ENCODE measurements around the gene GCNT1.
"Not testable (repeated sequence)": the region's sequence is repeated elsewhere in the genome, so short reads cannot be mapped to it uniquely, and the experiment has no call there.

Gene GCNT1

GRCh38 chr9:76530458-76531110 is 71.6 kb downstream of the GCNT1 start:
- no peak for DNase-seq (ENCODE audit: low read depth, low spot score)
- Histone ChIP-seq H3K36me3 (ENCODE audit: insufficient read depth, low read length) (no peaks in the 10 kb centered on the region), H3K4me3 (no peak overlapping the region), H3K27ac (no peak overlapping the region), H3K9me3 (ENCODE audit: low read depth, low read length) (no peaks in the 10 kb centered on the region), H3K9ac (ENCODE audit: insufficient read length) (no peak overlapping the region)
- no peak for TF ChIP-seq FOXP2 (optimal IDR thresholded peaks at IDR 0.05; ENCODE audit: control extremely low read depth, extremely low read length, insufficient read depth)

GRCh38 chr9:76531231-76531780 is 72.3 kb downstream of the GCNT1 start:
- no peak overlapping the region for H3K9ac ChIP-seq (ENCODE audit: insufficient read length)
- no peak for DNase-seq (ENCODE audit: low read depth, low spot score)
- H3K4me3 ChIP-seq, result no peak overlapping the region
- TF ChIP-seq EZH2 (IDR thresholded peaks at IDR 0.05) (no peak), FOXP2 (optimal IDR thresholded peaks at IDR 0.05; ENCODE audit: control extremely low read depth, extremely low read length, insufficient read depth) (no peak), POLR2AphosphoS5 (IDR thresholded peaks at IDR 0.05; ENCODE audit: borderline replicate concordance, low read depth, low read length) (no peak)
- no peak overlapping the region for H3K27ac ChIP-seq
- H3K9me3 ChIP-seq (ENCODE audit: low read depth, low read length), result no peaks in the 10 kb centered on the region
- no peaks in the 10 kb centered on the region for H3K36me3 ChIP-seq (ENCODE audit: insufficient read depth, low read length)

GRCh38 chr9:76532877-76533276 is 73.9 kb downstream of the GCNT1 start:
- not testable (repeated sequence) for H3K4me3 ChIP-seq; DNase-seq (ENCODE audit: low read depth, low spot score); H3K9me3 ChIP-seq (ENCODE audit: low read depth, low read length); H3K36me3 ChIP-seq (ENCODE audit: insufficient read depth, low read length); H3K27ac ChIP-seq; H3K9ac ChIP-seq (ENCODE audit: insufficient read length)

GRCh38 chr9:76534026-76534425 is 75.0 kb downstream of the GCNT1 start:
- TF ChIP-seq POLR2AphosphoS5 (IDR thresholded peaks at IDR 0.05; ENCODE audit: borderline replicate concordance, low read depth, low read length) (no peak), FOXP2 (optimal IDR thresholded peaks at IDR 0.05; ENCODE audit: control extremely low read depth, extremely low read length, insufficient read depth) (no peak), EZH2 (IDR thresholded peaks at IDR 0.05) (no peak)
- Histone ChIP-seq H3K9ac (ENCODE audit: insufficient read length) (no peak overlapping the region), H3K36me3 (ENCODE audit: insufficient read depth, low read length) (no peaks in the 10 kb centered on the region), H3K4me3 (no peak overlapping the region), H3K9me3 (ENCODE audit: low read depth, low read length) (no peaks in the 10 kb centered on the region), H3K27ac (no peak overlapping the region)
- DNase-seq (ENCODE audit: low read depth, low spot score), result no peak

GRCh38 chr9:76537150-76537646 is 78.2 kb downstream of the GCNT1 start:
- Histone ChIP-seq H3K9me3 (ENCODE audit: low read depth, low read length) (no peaks in the 10 kb centered on the region), H3K36me3 (ENCODE audit: insufficient read depth, low read length) (no peaks in the 10 kb centered on the region), H3K4me3 (no peak overlapping the region), H3K27ac (no peak overlapping the region), H3K9ac (ENCODE audit: insufficient read length) (no peak overlapping the region)
- DNase-seq (ENCODE audit: low read depth, low spot score), result no peak
- no peak for TF ChIP-seq POLR2AphosphoS5 (IDR thresholded peaks at IDR 0.05; ENCODE audit: borderline replicate concordance, low read depth, low read length)
- TF ChIP-seq EZH2 (IDR thresholded peaks at IDR 0.05), result no peak
- TF ChIP-seq FOXP2 (optimal IDR thresholded peaks at IDR 0.05; ENCODE audit: control extremely low read depth, extremely low read length, insufficient read depth), result no peak

GRCh38 chr9:76539180-76539579 is 80.2 kb downstream of the GCNT1 start:
- H3K9ac ChIP-seq (ENCODE audit: insufficient read length), result no peak overlapping the region
- H3K4me3 ChIP-seq, result no peak overlapping the region
- no peaks in the 10 kb centered on the region for H3K36me3 ChIP-seq (ENCODE audit: insufficient read depth, low read length)
- no peak for DNase-seq (ENCODE audit: low read depth, low spot score)
- H3K9me3 ChIP-seq (ENCODE audit: low read depth, low read length), result no peaks in the 10 kb centered on the region
- TF ChIP-seq EZH2 (IDR thresholded peaks at IDR 0.05), result no peak
- TF ChIP-seq FOXP2 (optimal IDR thresholded peaks at IDR 0.05; ENCODE audit: control extremely low read depth, extremely low read length, insufficient read depth), result no peak
- TF ChIP-seq POLR2AphosphoS5 (IDR thresholded peaks at IDR 0.05; ENCODE audit: borderline replicate concordance, low read depth, low read length), result no peak
- H3K27ac ChIP-seq, result no peak overlapping the region

- Histone ChIP-seq H3K36me3 (ENCODE audit: insufficient read depth, low read length) (no peaks in the 10 kb centered on the region), H3K9me3 (ENCODE audit: low read depth, low read length) (no peaks in the 10 kb centered on the region), H3K9ac (ENCODE audit: insufficient read length) (no peak overlapping the region), H3K4me3 (no peak overlapping the region), H3K27ac (no peak overlapping the region)
- TF ChIP-seq POLR2AphosphoS5 (IDR thresholded peaks at IDR 0.05; ENCODE audit: borderline replicate concordance, low read depth, low read length) (no peak), EZH2 (IDR thresholded peaks at IDR 0.05) (no peak), FOXP2 (optimal IDR thresholded peaks at IDR 0.05; ENCODE audit: control extremely low read depth, extremely low read length, insufficient read depth) (no peak)
- no peak for DNase-seq (ENCODE audit: low read depth, low spot score)
These were observed 83.4 kb downstream of the GCNT1 start for GRCh38 chr9:76542360-76542759.

GRCh38 chr9:76545191-76545590 is 86.2 kb downstream of the GCNT1 start:
- no peaks in the 10 kb centered on the region for H3K36me3 ChIP-seq (ENCODE audit: insufficient read depth, low read length)
- TF ChIP-seq EZH2 (IDR thresholded peaks at IDR 0.05) (no peak), POLR2AphosphoS5 (IDR thresholded peaks at IDR 0.05; ENCODE audit: borderline replicate concordance, low read depth, low read length) (no peak), FOXP2 (optimal IDR thresholded peaks at IDR 0.05; ENCODE audit: control extremely low read depth, extremely low read length, insufficient read depth) (no peak)
- H3K9me3 ChIP-seq (ENCODE audit: low read depth, low read length), result no peaks in the 10 kb centered on the region
- H3K27ac ChIP-seq, result no peak overlapping the region
- DNase-seq (ENCODE audit: low read depth, low spot score), result no peak
- no peak overlapping the region for H3K9ac ChIP-seq (ENCODE audit: insufficient read length)
- H3K4me3 ChIP-seq, result no peak overlapping the region

GRCh38 chr9:76552181-76552580 is 93.2 kb downstream of the GCNT1 start:
- DNase-seq (ENCODE audit: low read depth, low spot score), result no peak
- TF ChIP-seq EZH2 (IDR thresholded peaks at IDR 0.05) (no peak), POLR2AphosphoS5 (IDR thresholded peaks at IDR 0.05; ENCODE audit: borderline replicate concordance, low read depth, low read length) (no peak)
- no peaks in the 10 kb centered on the region for H3K36me3 ChIP-seq (ENCODE audit: insufficient read depth, low read length)
- H3K4me3 ChIP-seq, result no peak overlapping the region
- no peaks in the 10 kb centered on the region for H3K9me3 ChIP-seq (ENCODE audit: low read depth, low read length)
- H3K27ac ChIP-seq, result no peak overlapping the region
- H3K9ac ChIP-seq (ENCODE audit: insufficient read length), result no peak overlapping the region

Data from SK-N-MC (cell line).